NCI-H524 (cell line): ENCODE data around the gene CYS1.
A peak's percentile ranks its signal among the peaks of the same experiment; 100 is the strongest.
"Not testable (repeated sequence)": the region's sequence is repeated elsewhere in the genome, so short reads cannot be mapped to it uniquely, and the experiment has no call there.

Experiments
- DNase-seq, 2 experiments: peaks; one replicate each; lab custom pipeline; 2025; lab: John Stamatoyannopoulos, UW

Gene CYS1

DNA sequence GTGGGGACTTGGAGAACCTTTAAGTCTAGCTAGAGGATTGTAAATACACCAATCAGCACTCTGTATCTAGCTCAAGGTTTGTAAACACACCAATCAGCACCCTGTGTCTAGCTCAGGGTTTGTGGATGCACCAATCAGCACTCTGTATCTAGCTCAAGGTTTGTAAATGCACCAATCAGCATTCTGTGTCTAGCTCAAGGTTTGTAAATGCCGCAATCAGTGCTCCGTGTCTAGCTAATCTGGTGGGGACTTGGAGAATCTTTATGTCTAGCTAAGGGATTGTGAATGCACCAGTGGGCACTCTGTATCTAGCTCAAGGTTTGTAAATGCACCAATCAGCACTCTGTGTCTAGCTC is 11.7 kb upstream of the CYS1 start:
- not testable (repeated sequence) for DNase-seq

DNA sequence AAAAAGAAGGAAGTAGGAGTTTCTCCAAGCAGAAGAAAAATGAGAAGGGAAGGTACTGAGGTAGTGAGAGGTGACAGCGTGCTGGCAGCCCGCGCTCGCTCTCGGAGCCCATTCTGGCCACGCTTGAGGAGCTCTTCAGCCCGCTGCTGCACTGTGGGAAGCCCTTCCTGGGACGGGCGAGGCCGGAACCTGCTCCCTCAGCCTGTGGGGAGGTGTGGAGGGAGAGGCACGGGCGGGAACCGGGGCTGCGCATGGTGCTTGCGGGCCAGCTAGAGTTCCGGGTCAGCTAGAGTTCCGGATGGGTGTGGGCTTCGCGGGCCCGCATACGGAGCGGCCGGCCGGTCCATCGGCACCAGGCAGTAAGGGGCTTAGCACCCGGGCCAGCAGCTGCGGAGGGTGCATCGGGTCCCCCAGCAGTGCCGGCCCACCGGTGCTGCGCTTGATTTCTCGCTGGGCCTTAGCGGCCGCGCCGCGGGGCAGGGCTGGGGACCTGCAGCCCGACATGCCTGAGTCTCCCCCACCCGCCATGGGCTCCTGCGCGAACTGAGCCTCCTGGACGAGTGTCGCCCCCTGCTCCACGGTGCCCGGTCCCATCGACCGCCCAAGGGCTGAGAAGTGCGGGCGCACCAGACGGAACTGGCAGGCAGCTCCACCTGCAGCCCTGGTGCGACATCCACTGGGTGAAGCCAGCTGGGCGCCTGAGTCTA is 11.1 kb upstream of the CYS1 start:
- DNase-seq: peak in 1 of 2 experiments; percentile 79

DNA sequence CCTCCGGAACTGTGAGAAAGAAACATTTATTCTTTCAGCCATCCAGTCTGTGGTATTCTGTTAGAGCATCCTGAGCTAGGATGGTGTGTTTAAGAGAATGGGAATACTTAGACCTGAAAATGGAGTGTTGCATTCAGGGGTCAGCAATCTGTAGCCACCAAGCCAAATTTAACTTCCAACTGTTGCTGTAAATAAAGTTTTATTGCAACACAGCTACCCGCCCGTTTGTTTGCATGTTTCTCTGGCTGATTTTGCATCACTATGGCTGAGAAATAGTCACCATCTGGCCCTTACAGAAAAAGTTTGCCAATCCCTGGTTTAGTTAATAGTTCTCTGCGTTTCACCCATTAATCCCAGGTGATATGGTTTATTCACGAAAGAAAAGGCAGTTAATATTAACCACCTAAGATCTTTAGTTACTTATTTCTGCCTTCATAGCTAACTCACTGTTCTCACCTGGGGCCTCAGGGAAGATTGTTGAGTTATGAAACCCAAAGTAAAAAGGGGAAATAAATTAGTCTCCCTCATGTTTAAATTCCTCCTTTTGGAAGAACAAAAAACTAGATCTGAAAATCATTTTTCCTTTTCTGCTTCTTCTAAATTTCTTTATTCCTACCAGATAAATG is 9.5 kb upstream of the CYS1 start:
- no peak for DNase-seq

DNA sequence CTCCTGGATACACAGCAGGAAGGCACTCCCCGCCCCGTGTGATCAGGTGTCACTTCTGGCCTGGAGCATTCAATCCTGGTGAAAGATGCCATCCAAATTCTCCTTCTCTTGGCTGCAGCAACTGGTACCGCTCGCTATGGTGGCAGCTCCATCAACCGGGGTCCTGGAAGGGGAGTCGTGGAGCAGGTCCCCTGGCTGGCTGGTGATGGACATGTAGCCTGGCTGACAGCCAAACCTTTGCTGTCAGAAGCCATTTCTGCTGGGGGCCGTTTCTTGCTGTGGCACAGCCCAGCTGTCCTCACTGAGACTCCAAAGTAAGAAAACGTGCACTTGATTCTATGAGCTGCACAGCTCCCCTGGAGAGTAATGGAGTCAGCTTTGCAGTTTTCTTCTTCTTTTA is 7.1 kb upstream of the CYS1 start:
- no peak for DNase-seq

DNA sequence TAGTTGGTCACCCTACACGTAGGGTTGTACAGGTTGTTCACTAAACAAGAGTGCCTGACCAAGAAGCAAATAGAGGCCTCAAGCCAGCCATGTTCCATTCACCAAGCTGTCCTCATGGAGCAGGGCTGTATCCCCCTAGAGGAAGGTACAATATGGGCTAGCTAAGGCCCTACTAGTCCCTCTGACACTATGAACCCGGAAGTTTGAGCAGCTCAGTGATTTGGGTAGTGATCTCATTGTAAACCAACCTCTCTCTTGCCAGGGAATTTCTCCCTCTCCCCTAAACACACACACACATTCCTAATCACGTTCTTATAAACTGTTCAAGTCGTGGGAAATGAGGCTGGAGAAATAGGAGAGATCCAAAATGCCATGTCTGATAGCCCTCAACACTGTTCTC is 6.7 kb upstream of the CYS1 start:
- no peak for DNase-seq

DNA sequence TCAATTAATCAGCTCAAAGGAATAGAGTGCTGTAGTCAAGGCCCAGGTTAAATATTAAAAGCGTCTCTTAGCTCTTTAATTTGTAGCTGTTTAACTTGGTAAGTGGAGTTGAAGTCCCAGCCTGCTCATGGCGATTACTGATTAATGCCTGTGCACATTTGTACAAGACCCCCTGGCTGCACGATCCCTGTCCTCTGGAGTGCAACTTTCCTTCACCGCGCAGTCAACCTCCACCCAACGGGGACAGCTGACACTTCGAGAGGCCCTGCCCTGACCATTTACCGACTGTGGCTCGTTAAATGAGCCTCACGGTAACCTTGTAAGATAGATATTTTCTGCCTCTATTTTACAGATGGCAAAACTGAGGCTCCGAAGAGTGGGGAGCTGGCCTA is 5.5 kb upstream of the CYS1 start:
- DNase-seq: no peak

DNA sequence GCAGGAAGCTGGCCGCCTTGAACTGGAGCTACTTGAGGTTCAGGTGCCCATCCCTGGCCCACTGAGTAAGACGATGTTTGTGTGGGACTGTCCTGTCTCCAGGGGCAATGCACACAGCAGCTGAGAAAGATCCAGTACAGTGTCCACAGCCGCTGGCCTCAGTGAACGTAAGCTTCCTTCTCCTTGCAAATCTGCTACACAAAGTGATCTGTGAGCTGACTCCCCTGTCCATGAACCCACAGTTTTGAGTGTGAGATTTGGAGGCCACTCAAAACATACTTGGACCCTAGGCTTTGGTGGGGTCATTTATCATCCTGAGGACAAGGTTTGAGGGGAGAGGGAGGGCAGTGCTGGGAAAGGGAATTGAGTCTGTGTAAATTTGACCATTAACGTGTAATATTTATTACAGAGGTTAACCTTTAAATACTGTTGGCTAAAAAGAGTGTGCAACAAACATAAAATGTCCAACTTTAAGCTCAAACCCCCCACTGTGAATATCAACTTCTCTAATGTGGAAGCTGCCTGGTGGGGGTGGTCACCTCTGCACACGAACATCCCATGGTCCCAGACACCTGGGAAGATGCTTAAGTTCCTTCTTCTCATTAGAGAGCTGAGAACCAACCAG is 4.9 kb upstream of the CYS1 start:
- DNase-seq: no peak

DNA sequence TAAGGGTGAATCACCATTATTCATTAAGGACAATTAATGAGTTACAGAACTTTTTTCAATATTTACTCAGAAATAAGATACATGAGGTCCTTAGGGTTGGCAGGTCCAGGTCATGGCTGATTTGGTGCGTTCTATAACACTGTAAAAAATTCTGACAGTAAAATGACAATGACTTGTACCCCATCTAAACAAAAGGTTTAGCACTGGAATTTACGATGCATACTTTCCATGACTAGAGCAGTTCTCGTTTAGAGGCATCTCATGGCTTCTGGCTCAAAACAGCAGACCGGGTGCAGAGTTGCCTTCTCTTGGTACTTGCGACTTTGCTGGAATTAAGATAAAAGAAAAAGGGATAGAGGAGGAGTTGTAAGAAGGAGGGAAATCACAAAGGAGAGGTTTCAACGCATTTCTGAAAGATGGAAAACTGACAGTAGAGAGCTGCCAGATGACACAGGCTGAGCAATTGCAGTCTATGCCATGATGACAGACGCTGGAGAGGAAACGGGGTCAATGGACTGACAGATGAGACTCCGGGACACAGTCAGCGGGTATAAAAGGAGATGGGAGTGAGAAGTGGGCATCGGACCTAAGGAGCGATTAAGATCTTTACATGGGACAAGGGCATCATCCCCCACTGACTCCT is 4.1 kb upstream of the CYS1 start:
- peak in 1 of 2 experiments; percentile 40 for DNase-seq

DNA sequence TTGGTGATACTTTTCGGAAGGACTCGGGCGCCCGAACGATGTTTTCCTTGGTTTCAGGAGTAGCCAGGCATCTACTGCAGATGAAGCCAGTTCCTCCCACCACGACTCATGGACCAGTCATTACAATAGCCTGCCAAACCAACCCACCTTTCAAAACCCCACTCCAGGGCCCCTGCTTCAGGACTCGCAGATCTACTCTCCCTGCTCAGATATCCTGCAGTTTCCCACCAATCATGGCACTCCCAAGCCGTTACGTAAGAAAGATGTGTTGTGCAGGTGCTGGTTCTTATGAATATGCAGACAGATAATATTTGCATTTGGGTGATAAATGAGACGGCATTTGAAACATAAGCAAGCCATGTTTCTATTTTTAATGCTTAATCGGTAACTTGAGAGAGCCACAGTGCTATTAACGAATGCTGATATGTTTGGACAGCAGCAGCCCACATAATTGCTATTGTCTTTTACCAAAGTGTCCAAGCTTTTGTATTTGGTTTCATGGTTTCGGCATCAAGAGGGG is 3.5 kb upstream of the CYS1 start:
- DNase-seq: peak in 1 of 2 experiments; percentile 27

DNA sequence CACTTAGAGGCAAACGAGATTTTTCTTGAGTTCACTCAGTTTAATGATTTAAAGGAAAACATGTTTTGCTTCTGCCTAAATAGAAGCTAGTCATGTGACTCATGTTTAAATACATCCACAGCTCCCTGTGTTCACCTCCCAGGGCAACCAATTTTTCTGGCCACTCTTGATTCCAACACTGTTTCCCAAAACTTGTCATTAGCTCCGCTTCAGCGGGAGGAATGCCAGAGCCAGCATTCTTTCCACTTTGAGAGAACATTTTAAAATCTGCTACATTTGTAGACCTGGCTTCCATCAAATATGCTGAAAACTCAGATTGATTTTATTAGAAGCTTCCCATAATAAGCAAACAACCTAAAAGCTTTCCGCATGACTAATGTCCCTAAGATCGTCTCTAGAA is 2.8 kb upstream of the CYS1 start:
- DNase-seq: no peak

DNA sequence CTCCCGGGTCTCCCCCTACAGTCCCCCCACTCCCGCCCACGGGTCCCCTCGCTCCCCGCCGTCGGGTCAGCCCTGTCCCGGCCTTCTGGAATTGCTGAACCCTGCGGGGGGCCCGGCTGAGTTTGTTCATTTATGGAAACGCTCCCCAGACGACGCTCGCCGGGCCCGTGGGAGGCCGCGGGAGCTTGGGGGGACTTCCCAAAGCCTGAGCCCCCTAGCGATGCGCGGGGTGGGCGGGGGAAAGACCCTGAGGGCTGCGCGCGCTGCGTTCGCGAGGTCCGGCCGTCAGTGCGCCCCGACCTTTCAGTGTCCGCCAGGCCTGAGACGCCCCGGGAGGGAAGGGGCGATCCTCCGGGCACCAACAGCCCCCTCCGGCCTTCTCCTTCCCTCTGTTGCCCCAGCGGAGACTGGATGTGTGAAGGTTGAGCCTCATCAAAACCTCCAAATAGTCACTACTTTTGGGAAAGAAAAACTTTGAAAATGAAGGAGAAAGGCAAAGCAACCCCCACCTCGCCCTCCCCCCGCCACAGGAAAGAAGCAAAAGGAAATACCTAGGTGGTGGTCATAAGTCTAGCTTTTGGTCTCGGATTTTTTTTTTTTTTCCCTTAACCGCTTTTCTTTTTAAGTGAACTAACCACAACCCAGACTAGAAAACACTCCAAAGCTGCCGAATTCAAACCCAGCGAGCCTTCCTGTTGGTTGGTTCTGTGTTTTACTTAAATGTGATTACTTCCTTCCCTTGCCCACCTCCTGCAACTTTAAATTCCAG is 509 bp upstream of the CYS1 start:
- DNase-seq: no peak

DNA sequence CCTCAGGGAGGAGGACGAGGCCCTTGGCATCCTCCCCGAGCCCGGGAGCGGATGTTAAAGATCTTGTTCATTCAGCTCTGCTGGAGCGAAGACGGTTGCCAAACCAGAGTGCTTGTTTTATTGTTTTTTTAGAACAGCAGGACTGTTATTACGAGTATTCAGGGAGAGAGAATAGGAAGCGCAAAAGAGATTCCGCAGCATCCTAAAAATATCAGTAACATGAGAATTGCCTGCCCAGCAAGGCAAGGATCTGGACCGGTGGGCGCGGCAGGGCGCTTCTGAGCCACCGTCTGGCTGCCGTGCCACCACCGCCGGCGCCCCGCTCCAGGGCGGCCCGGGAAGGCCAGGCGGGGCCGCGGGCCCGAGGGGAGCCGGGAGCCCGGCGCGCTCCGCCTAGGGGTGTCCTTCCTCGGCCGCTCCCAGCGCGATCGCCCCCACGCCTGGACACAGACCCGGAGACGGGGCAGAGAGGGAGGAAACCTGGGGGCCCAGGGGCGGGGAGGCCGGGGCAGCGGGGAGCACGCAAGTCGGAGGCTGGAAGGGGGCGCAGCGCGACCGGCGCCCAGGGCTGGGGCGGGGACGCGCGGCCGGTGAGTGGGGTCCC is 843 bp downstream of the CYS1 start:
- DNase-seq: peak in 1 of 2 experiments; percentile 39

DNA sequence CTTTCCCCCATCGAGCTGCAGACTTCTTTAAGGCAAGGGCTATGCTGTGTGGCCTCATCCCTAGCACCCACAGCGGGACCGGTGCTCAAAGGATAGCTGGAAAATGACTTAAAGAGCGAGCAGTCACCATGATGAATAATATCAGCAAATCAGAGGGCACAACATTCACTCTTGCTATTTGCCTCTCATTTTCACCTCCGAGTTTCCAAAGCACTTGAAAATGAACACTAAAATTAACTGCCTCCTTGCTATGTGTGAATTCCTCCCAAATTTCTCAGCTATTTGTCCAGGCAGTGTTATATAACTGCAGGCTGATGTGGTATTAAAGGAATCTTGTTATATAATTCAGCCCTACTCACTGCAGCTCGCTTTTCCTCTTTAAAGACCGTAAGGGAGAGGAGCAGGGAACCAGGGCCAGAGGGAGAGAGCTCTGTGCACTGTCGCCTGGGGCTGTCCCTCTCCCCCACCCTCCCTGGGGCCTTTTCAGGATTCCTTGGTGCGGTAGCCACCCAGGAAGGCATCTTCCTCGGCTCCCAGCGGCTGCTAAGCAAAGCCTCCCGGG is 1.4 kb downstream of the CYS1 start:
- DNase-seq: peak in 1 of 2 experiments; percentile 37

DNA sequence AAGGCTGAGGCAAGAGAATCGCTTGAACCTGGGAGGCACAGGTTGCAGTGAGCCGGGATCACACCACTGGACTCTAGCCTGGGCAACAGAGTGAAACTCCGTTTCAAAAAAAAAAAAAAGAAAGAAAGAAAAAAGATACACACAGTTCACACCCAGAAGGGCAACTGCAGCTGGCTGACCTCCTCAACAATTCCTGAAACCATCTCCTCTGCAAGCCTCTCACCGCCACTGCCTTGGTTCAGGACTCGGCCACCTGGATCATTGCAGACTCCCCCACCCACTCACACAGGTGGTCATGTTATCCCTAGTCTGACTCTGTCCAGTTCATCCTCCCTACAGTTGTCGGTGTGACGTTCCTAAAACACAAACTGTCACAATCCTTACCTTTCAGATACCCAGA is 2.2 kb downstream of the CYS1 start:
- DNase-seq: no peak

DNA sequence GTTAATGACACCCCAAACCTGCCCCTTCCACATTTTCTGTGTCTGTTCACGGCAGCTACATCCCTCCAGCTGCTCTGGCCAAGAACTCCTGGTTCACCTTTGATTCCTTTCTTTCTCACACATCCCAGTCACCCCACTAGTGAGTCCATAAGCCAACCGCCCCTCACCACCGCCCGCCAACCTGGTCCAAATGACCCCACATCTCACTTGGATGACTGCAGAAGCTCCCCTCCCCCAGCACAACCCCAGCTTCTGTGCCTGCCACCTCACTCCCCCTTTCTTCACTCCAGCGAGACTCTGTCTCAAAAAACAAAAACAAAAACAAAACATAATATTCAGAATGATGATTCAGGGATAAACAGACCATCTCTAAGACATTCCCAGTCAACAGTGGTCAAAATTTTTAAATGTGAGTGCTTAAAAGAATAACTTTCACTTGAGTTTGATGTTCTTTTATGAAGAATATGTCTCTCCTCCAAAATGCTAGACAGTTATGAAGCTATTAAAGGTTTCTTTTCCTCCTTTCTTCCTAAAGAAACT is 3.2 kb downstream of the CYS1 start:
- DNase-seq: no peak

DNA sequence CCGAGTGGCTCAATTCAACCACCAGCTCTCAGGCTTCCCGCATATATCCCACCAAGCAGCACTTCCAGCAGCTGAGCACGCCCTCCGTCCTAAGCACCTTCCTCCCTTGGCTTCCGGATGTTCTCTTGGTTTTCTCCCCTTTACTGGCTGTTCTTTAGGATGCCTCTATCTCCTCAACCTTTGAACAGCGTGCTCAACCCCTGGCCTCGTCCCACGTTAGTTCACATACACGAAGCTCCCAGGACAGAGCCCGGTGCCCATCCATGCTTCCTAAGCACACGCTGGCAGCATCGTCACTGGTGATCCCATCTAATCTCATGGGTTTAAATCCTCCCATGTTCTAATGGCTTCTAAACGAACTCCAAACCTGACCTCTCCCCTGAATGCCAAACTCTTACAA is 3.7 kb downstream of the CYS1 start:
- DNase-seq: no peak

DNA sequence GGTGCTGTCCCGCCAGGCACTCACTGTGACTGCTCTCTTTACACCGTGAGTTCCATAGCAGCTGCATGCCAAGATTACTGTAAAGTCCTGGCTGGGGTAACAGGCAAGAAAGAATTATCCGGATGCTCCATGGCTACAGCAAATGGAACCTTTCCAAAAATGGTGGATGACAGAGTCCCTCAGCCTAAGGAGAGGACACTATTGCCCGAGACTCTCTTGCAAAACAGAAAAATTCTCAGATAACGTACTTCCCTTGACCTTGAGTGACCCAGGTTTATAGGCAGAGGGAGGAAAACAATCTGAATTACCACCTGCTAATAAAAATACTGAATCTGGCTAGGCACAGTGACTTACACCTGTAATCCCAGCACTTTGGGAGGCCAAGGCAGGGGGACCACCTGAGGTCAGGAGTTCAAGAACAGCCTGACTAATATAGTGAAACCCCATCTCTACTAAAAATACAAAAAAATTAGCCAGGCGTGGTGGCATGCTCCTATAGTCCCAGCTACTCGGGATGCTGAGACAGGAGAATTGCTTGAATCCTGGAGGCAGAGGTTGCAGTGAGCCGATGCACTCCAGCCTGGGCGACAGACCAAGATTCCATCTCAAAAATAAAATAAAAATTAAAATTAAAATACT is 4.5 kb downstream of the CYS1 start:
- no peak for DNase-seq

DNA sequence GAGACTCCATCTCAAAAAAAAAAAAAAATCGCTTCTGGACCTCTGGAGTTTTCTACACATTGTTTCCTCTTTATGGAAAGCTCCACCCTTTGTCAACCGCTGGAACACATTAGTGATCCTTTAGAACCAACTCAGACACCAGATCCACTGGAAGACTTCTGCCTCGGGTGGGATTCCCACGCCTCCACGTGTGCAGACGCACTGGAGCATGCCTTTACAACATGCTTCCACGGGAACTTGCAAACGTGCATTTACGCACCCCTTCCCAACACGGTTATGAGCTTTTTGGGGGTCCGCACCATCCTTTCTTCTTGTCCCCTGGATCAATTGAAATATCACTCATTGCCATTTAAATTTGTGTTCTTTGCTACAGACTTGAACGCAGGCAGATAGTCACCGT is 5.1 kb downstream of the CYS1 start:
- no peak for DNase-seq

DNA sequence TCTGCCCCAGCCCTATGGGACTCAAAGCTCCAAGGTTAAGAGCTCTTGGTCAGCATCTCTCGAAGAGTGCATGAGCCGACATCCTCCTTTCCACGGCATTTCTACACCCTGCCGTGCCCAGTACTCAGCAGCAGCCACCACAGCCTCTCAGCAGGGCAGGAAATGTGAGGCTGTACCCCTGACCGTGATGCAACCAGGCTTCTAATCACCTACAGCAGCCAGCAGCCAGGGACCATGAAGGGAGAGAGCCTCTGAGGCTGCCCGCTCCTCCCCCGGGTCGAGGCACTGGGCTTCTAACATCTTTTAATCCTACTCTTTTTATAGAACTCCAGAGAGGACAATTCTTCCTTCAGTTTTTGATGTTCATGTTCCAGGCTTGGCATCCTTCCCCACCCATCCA is 6.5 kb downstream of the CYS1 start:
- peak in 1 of 2 experiments; percentile 57 for DNase-seq

DNA sequence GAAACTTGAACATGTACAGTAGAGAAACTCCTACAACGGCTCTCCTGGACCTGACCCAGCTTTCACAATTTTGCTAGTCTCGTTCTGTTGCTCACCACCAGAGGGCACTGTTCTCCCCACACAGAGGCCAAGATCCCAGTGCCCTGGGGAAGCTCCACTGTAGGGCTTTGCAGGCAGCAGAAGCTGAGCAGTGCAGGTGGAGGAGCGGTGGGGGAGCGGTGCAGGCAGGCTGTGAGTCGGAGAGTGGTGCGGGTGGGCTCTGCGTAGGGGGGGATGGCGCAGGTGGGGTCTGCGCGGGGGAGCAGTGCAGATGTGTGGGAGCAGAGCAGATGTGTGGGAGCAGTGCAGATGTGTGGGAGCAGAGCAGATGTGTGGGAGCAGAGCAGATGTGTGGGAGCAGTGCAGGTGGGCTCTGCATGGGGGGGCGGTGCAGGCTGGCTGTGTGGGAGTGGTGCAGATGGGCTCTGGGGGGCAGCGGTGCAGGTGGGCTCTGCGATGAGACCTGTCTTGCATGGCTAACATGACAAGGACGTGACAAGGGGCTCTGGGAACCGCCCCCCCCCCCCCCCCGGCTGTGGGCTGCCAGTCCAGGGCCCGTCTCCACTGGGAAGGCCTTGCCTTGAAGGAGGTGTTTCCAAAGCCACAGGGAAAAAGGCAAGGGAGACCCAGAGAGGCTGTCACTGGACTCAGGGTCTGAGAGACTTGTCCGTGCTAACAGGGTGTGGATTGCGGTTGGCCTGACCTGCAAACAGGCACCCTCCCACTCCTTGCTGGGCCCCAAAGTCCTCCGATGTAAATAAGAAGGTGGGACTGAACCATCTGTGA is 7.3 kb downstream of the CYS1 start:
- peak; percentile 85 to 94 for DNase-seq
